Esophagus muscularis mucosa (tissue), 4 donors: ENCODE results near the gene SPAG16. TPM values are rescaled to one million over a fixed set of nuclear protein-coding genes. Genes with fewer than 3 reads are reported as not detected.

Source experiments
- DNase-seq: peaks from one replicate; pipeline ENCODE4 v3.0.0-alpha.2; 2017; ENCODE audit errors: extremely low spot score
- H3K27ac ChIP-seq, 4 donors: fragments of 200-600 bp; sonication (generic); replicated peaks in 1 of 4; 1 replicate in 3 of 4; 2 replicates in 1 of 4; pipeline ENCODE4 v1.5.1; 2016 to 2019; ENCODE audit warnings: mild to moderate bottlenecking in 1 of 4
- H3K27me3 ChIP-seq, 4 donors: fragments of 200-600 bp; sonication (generic); one replicate each; pipeline versions ENCODE4 v1.5.1 to v1.6.0; 2016 to 2019
- H3K36me3 ChIP-seq, 4 donors: fragments of 200-600 bp; sonication (generic); one replicate each; pipeline ENCODE4 v1.5.1; 2016 to 2019
- H3K4me1 ChIP-seq, 4 donors: fragments of 200-600 bp; sonication (generic); one replicate each; pipeline ENCODE4 v1.5.1; 2016 to 2019
- H3K4me3 ChIP-seq, 4 donors: fragments of 200-600 bp; sonication (generic); 1 replicate in 2 of 4; 2 replicates in 2 of 4; pipeline ENCODE4 v1.5.1; 2016 to 2019; ENCODE audit warnings: mild to moderate bottlenecking in 4 of 4, moderate library complexity in 1 of 4
- H3K9me3 ChIP-seq, 4 donors: fragments of 200-600 bp; sonication (generic); 1 replicate in 3 of 4; 2 replicates in 1 of 4; pipeline ENCODE4 v1.5.1; 2016 to 2019
- EP300 ChIP-seq: sonication (generic); formaldehyde crosslinking; IDR thresholded peaks from one replicate; pipeline ENCODE4 v1.6.1; 2017; ENCODE audit warnings: antibody characterized with exemption
- POLR2A ChIP-seq: fragments of 450-650 bp; IDR thresholded peaks from one replicate; pipeline ENCODE4 v1.6.1; 2017; ENCODE audit warnings: antibody characterized with exemption, moderate library complexity, mild to moderate bottlenecking, low read depth
- POLR2AphosphoS5 ChIP-seq, 2 donors: sonication (generic); formaldehyde crosslinking; IDR thresholded peaks; one replicate each; pipeline ENCODE4 v1.6.1; 2017; ENCODE audit warnings: antibody characterized with exemption in 2 of 2
- WGBS: methylation state at CpG from one replicate; pipeline ENCODE4 v1.1.5; 2018; 5-methylcytosine and 5-hydroxymethylcytosine counted together
- intact Hi-C: fragments of 100-400 bp; cut with DNase I; formaldehyde crosslinking; loops from one replicate; pipeline ENCODE4 v1.15.1; 2023
- total RNA-seq, 4 donors: library from RNA; depleted of rRNA; stranded (reverse); fragments of >200 nt; gene quantifications; one replicate each; pipeline versions ENCODE4 v1.1.0 to v1.2.1, GENCODE V29; 2016
- TF ChIP-seq, protein P1 (sequence below), 3 experiments: fragments of 200-600 bp in 2 of 3; fragments of 450-650 bp in 1 of 3; sonication (generic) in 2 of 3; IDR thresholded peaks; one replicate each; pipeline ENCODE4 v1.5.1; 2017 to 2019; ENCODE audit warnings: antibody characterized with exemption in 3 of 3, mild to moderate bottlenecking in 2 of 3, moderate library complexity in 1 of 3

Gene SPAG16
- total RNA-seq, 4 donors from 2014 or later = 26.8 to 36.1 (median 31.0) TPM

DNA sequence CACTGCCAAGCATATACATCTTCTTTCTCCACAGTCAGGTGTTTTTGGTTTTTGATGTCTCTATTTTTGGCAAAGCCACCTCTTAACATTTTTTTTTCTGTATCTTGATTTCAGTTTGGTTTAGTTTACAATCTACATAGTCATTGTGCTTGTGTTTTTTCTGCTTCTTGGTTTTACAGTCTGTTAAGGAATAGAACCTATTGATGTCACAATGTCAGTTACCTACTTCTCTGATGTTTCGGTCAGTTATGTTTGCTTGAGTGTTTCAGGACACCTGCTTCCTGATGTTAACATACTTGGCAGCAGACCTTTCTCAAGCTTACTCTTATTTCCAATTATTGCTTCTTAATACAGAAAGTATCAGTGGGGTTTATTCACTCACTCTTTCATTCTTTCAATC is 253.3 kb downstream of the SPAG16 start:
- no peak for DNase-seq
- 75% methylated on average over 1 of the region's 1 CpG for WGBS
- H3K4me1 ChIP-seq = no peaks in the 10 kb centered on the region
- H3K27me3 ChIP-seq = no peaks in the 10 kb centered on the region
- H3K36me3 ChIP-seq = no peaks in the 10 kb centered on the region
- H3K4me3 ChIP-seq = no peak overlapping the region
- intact Hi-C loops = no loop called here
- H3K27ac ChIP-seq = no peak overlapping the region
- H3K9me3 ChIP-seq = no peaks in the 10 kb centered on the region
- TF ChIP-seq, protein P1, sequence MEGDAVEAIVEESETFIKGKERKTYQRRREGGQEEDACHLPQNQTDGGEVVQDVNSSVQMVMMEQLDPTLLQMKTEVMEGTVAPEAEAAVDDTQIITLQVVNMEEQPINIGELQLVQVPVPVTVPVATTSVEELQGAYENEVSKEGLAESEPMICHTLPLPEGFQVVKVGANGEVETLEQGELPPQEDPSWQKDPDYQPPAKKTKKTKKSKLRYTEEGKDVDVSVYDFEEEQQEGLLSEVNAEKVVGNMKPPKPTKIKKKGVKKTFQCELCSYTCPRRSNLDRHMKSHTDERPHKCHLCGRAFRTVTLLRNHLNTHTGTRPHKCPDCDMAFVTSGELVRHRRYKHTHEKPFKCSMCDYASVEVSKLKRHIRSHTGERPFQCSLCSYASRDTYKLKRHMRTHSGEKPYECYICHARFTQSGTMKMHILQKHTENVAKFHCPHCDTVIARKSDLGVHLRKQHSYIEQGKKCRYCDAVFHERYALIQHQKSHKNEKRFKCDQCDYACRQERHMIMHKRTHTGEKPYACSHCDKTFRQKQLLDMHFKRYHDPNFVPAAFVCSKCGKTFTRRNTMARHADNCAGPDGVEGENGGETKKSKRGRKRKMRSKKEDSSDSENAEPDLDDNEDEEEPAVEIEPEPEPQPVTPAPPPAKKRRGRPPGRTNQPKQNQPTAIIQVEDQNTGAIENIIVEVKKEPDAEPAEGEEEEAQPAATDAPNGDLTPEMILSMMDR (IDR thresholded peaks at IDR 0.05) = no peak
- TF ChIP-seq POLR2A = no peak
- no peak for TF ChIP-seq POLR2AphosphoS5 (IDR thresholded peaks at IDR 0.05)
- TF ChIP-seq EP300 = no peak

DNA sequence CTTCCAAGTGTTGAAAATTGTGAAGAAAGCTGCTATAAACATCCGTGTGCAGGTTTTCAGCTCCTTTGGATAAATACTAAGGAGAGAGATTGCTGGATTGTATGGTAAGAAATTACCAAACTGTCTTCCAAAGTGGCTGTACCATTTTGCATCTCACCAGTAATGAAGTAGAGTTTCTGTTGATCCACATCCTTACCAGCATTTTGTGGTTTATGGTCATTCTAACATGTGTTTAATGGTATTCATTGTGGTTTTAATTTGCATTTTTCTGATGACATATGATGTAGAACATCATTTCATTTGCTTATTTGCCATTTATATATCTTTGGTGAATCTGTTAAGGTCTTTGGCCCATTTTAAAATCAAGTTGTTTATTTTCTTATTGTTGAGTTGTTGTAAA is 260.7 kb downstream of the SPAG16 start:
- no peaks in the 10 kb centered on the region for H3K4me1 ChIP-seq
- H3K27me3 ChIP-seq = no peaks in the 10 kb centered on the region
- H3K36me3 ChIP-seq = no peaks in the 10 kb centered on the region
- TF ChIP-seq EP300 (no peak), POLR2AphosphoS5 (IDR thresholded peaks at IDR 0.05) (no peak), POLR2A (no peak)
- 74% methylated on average over 1 of the region's 1 CpG for WGBS
- DNase-seq = no peak
- intact Hi-C loops = no loop called here
- H3K4me3 ChIP-seq = no peak overlapping the region
- no peaks in the 10 kb centered on the region for H3K9me3 ChIP-seq
- no peak overlapping the region for H3K27ac ChIP-seq

DNA sequence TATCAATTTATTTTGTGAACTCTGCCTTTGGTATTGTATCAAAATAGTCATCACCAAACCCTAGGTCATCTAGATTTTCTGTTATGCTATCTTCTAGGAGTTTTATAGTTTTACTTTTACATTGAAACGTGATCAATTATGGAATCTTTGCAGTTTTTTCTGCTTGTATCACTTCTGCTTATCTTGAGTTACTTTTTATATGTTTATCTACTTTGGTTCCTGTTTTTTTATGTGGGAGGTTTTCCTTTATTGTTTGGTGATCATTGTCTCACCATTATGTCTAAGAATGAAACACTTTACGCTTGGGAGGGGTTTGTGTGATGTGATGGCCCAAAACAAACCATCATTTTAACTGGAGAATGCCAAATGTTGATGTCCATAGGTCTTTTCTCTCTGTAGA is 261.2 kb downstream of the SPAG16 start:
- no peaks in the 10 kb centered on the region for H3K4me1 ChIP-seq
- no peaks in the 10 kb centered on the region for H3K36me3 ChIP-seq
- 36% methylated on average over 2 of the region's 2 CpGs for WGBS
- intact Hi-C loops = no loop called here
- H3K9me3 ChIP-seq = no peaks in the 10 kb centered on the region
- TF ChIP-seq POLR2A = no peak
- no peak for TF ChIP-seq EP300
- no peak for TF ChIP-seq POLR2AphosphoS5 (IDR thresholded peaks at IDR 0.05)
- TF ChIP-seq, protein P1 (IDR thresholded peaks at IDR 0.05) = no peak
- H3K27me3 ChIP-seq = no peaks in the 10 kb centered on the region
- no peak overlapping the region for H3K4me3 ChIP-seq
- DNase-seq = no peak
- no peak overlapping the region for H3K27ac ChIP-seq

DNA sequence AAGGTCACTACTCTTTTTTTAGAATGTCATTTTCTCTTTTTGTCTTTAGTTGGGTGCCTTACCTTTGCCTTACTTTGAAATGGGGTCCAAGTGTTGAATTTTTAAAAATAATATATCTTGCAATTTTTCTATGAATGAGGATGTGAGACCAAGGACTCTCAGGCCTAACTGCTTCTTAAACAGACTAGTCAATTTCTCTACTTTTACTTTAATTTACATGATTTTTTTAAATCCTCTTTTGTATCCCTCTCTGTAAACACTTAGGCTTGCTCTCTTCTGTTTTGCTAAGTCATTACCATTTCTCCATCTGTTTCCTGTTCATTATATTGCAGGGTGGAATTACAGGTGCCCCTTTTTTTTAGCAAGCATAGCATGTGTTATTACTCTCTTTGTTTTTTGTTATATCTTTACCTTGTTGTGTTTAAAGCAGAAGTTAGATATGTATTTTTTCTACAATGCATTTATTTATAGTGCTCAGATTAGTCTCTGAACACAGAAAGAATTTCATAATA is 261.8 kb downstream of the SPAG16 start:
- intact Hi-C loops = no loop called here
- TF ChIP-seq POLR2AphosphoS5 (IDR thresholded peaks at IDR 0.05) (no peak), EP300 (no peak), POLR2A (no peak)
- TF ChIP-seq, protein P1 (IDR thresholded peaks at IDR 0.05) = no peak

DNA sequence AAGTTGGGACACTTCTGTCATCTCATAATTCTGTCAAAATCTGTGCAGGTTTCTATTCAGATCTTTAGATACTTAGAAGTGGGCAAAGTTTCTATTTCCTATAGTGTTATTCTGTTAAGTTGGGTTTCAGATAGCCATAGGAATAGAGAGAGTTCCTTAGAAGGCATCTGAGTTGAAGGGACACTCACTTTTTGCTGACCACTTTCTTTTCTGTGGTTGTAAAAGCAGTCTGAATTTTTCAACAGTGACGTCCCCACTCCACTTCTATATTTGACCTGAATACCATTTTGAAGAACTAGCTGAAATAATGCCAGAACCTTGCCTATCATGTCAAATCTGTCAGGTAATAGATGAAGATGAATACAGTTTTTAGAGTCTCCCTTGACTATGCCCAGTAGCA is 267.3 kb downstream of the SPAG16 start:
- TF ChIP-seq POLR2AphosphoS5 (IDR thresholded peaks at IDR 0.05) (no peak), EP300 (no peak), POLR2A (no peak)
- TF ChIP-seq, protein P1 (IDR thresholded peaks at IDR 0.05) = no peak
- 80% methylated on average over 1 of the region's 1 CpG for whole genome bisulfite sequencing

More for the DNA sequence above, 261.8 kb downstream of the SPAG16 start:
- DNase-seq = no peak
- Histone ChIP-seq H3K4me3 (no peak overlapping the region), H3K36me3 (no peaks in the 10 kb centered on the region), H3K9me3 (no peaks in the 10 kb centered on the region), H3K4me1 (no peaks in the 10 kb centered on the region), H3K27ac (no peak overlapping the region), H3K27me3 (no peaks in the 10 kb centered on the region)

More for the DNA sequence above, 267.3 kb downstream of the SPAG16 start:
- H3K4me1 ChIP-seq = no peaks in the 10 kb centered on the region
- H3K4me3 ChIP-seq = no peak overlapping the region
- no peak overlapping the region for H3K27ac ChIP-seq
- DNase-seq = no peak
- intact Hi-C loops = no loop called here
- no peaks in the 10 kb centered on the region for H3K36me3 ChIP-seq
- no peaks in the 10 kb centered on the region for H3K27me3 ChIP-seq
- H3K9me3 ChIP-seq = peaks cover 0 to 6% (median 5%) of the 10 kb centered on the region in 4 donors
